Upper lobe of right lung (tissue), 1 donor: ENCODE data around the gene CCSER2. TPM values are rescaled to one million over a fixed set of nuclear protein-coding genes. Genes with fewer than 3 reads are reported as not detected.
A peak's percentile ranks its signal among the peaks of the same experiment; 100 is the strongest.

Experiments used
- ATAC-seq: fragments of 200-7000 bp; cut with Tn5 transposase; one replicate; pipeline ENCODE4 v1.9.1; 2020; ENCODE audit warnings: mild to moderate bottlenecking, moderate library complexity
- DNase-seq: peaks from one replicate; pipeline ENCODE4 v3.0.0-alpha.2; 2020
- H3K27ac ChIP-seq: fragments of 200-600 bp; one replicate; pipeline ENCODE4 v1.8.0; 2022
- H3K27me3 ChIP-seq: fragments of 200-600 bp; one replicate; pipeline ENCODE4 v1.8.0; 2022; ENCODE audit warnings: mild to moderate bottlenecking
- H3K36me3 ChIP-seq: fragments of 200-600 bp; one replicate; pipeline ENCODE4 v1.8.0; 2022
- H3K4me1 ChIP-seq: fragments of 200-600 bp; one replicate; pipeline ENCODE4 v1.8.0; 2022
- H3K4me3 ChIP-seq: fragments of 200-600 bp; one replicate; pipeline ENCODE4 v1.8.0; 2022; ENCODE audit warnings: mild to moderate bottlenecking
- H3K9me3 ChIP-seq: fragments of 200-600 bp; one replicate; pipeline ENCODE4 v1.8.0; 2022
- CTCF ChIP-seq: fragments of 200-600 bp; IDR thresholded peaks from one replicate; pipeline ENCODE4 v1.8.0; 2022; ENCODE audit warnings: antibody characterized with exemption
- intact Hi-C: fragments of 100-400 bp; cut with DNase I; formaldehyde crosslinking; loops from one replicate; pipeline ENCODE4 v1.11.0; 2022
- total RNA-seq: library from RNA; stranded (reverse); fragmentation: NEBNext Ultra II Directional; extraction: Animal tissue kit (Norgen Biotek cat#: 25700); gene quantifications from one replicate; pipeline ENCODE4 v1.2.1, GENCODE V29; 2021
- donor health status: DM: no; HTN: yes; CAD: no; lungs with severe emphysema.

Gene CCSER2
- total RNA-seq, 1 donor from 2014 or later: 74.4 TPM

GRCh38 chr10:84333864-84334451 is 5.6 kb downstream of the CCSER2 start:
- no peaks in the 10 kb centered on the region for H3K9me3 ChIP-seq
- peaks cover 56% of the 10 kb centered on the region for H3K4me1 ChIP-seq
- no peak for TF ChIP-seq CTCF
- no peaks in the 10 kb centered on the region for H3K36me3 ChIP-seq
- no peaks in the 10 kb centered on the region for H3K27me3 ChIP-seq
- peak; percentile 61 for ATAC-seq
- intact Hi-C loops: no loop called here
- H3K4me3 ChIP-seq: no peak overlapping the region
- no peak overlapping the region for H3K27ac ChIP-seq
- DNase-seq: no peak

GRCh38 chr10:84334811-84335210 is 6.4 kb downstream of the CCSER2 start:
- no peak for DNase-seq
- intact Hi-C loops: no loop called here
- H3K27ac ChIP-seq: no peak overlapping the region
- no peaks in the 10 kb centered on the region for H3K9me3 ChIP-seq
- H3K4me1 ChIP-seq: peaks cover 51% of the 10 kb centered on the region
- H3K36me3 ChIP-seq: no peaks in the 10 kb centered on the region
- TF ChIP-seq CTCF: no peak
- no peak overlapping the region for H3K4me3 ChIP-seq
- ATAC-seq: no peak
- H3K27me3 ChIP-seq: no peaks in the 10 kb centered on the region

- Histone ChIP-seq H3K27me3 (no peaks in the 10 kb centered on the region), H3K36me3 (no peaks in the 10 kb centered on the region), H3K4me3 (no peak overlapping the region), H3K4me1 (peaks cover 47% of the 10 kb centered on the region), H3K9me3 (no peaks in the 10 kb centered on the region), H3K27ac (peak overlapping the region; percentile 19)
- DNase-seq (no peak), ATAC-seq (no peak)
- no peak for TF ChIP-seq CTCF
- intact Hi-C loops: no loop called here
These were observed 7.1 kb downstream of the CCSER2 start for GRCh38 chr10:84335516-84335915.

- H3K4me1 ChIP-seq: peaks cover 44% of the 10 kb centered on the region
- no peak overlapping the region for H3K27ac ChIP-seq
- no peaks in the 10 kb centered on the region for H3K9me3 ChIP-seq
- no peak overlapping the region for H3K4me3 ChIP-seq
- peak; percentile 50 for ATAC-seq
- no peak for TF ChIP-seq CTCF
- intact Hi-C loops: no loop called here
- no peak for DNase-seq
- H3K36me3 ChIP-seq: no peaks in the 10 kb centered on the region
- H3K27me3 ChIP-seq: no peaks in the 10 kb centered on the region
These were observed 8.2 kb downstream of the CCSER2 start for GRCh38 chr10:84336406-84337090.

GRCh38 chr10:84337199-84337598 is 8.8 kb downstream of the CCSER2 start:
- peaks cover 44% of the 10 kb centered on the region for H3K4me1 ChIP-seq

More at GRCh38 chr10:84337199-84337598, 8.8 kb downstream of the CCSER2 start:
- H3K27me3 ChIP-seq: no peaks in the 10 kb centered on the region
- no peak overlapping the region for H3K27ac ChIP-seq
- TF ChIP-seq CTCF: no peak
- H3K4me3 ChIP-seq: no peak overlapping the region
- no peaks in the 10 kb centered on the region for H3K36me3 ChIP-seq
- DNase-seq (no peak), ATAC-seq (peak; percentile 44)
- no peaks in the 10 kb centered on the region for H3K9me3 ChIP-seq
- intact Hi-C loops: no loop called here
